NCI-H2081 treated with DMSO at 0.1 percent for 48 hours (cell line): Measurements from ENCODE around the gene ELK4.

ENCODE experiments used
- DNase-seq: peaks from one replicate; lab custom pipeline; 2025; lab: John Stamatoyannopoulos, UW

The ELK4 gene

GRCh38 chr1:205629751-205630150 lies 2.1 kb downstream of the ELK4 start:
- no peak for DNase-seq

DNA sequence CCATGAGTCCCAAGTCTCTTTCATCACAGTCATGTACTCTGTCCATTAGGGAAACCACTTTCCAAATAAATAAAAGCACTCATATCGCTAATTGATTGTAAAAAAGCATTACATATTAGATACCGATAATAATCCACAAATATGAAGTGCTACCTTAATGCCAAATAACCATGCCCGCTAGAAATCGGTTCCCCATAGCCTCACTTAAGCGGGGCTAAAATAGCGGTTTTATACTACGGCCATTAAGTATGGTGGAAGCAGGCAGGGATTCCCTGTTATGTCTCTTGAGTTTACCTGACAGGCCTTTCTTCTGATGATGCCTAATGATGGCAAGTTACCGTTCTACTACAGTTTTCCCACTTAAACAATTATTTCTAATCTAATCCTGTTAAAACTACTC lies 3.9 kb downstream of the ELK4 start:
- no peak for DNase-seq

- DNase-seq = no peak
These were observed 5.6 kb downstream of the ELK4 start for GRCh38 chr1:205626216-205626615.

GRCh38 chr1:205623646-205624045 lies 8.2 kb downstream of the ELK4 start:
- no peak for DNase-seq

- no peak for DNase-seq
These were observed 11.5 kb downstream of the ELK4 start for GRCh38 chr1:205620269-205620668.

- DNase-seq = no peak
These were observed 12.4 kb downstream of the ELK4 start for GRCh38 chr1:205619376-205619775.

DNA sequence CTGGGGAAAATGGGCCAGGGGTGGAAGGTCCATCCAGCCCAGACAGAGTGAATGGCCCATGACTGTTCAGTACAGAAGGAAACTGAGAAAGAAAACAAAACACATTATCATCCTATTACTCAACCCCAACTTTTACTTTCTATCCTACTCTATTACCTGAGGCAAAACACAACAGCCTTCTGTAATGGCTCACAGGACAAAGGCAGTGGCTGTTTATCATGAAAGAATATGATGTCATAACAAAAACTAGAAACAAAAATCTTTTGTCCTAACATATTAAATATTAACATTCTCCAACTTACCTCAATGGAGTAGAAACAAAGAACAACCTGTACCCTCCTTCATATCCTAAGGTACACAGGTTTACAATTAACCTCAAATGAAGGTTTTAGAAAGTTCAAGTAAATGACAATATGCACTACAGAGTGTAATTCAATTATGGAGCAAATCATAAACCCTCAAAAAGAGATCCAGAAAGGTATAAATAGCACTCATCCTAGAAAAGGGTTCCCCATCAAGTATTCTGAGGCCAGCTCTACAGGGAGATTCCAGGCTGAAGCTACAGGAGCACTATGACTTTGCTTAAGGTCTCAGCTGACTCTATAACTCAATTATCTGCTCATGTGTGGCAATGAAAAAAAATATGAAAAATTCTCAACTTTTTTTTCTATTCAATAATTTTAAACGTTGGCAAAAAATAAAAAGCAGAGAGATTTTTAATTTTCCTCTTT lies 15.1 kb downstream of the ELK4 start:
- no peak for DNase-seq

DNA sequence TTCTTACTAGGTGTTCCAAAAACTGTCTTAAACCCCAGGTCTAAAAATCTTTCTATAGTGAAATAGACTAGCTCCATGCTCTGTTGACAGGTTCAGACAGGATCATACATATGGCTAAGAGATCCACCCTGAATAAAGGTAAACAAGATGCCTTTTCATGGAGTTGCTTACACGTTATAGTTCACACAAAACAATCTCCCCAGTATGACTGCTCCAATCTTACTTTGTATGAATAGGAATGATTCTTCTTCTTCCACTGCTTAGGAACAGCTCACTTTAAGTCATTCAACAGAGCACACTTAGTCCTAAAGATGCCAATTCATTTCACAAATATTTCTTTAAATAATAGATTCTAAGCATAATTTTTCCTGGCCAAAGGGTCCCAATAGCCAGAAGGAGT lies 16.0 kb downstream of the ELK4 start:
- DNase-seq = no peak

GRCh38 chr1:205613854-205614412 lies 17.9 kb downstream of the ELK4 start:
- no peak for DNase-seq

- DNase-seq = no peak
These were observed 19.3 kb downstream of the ELK4 start for GRCh38 chr1:205612556-205612955.

DNA sequence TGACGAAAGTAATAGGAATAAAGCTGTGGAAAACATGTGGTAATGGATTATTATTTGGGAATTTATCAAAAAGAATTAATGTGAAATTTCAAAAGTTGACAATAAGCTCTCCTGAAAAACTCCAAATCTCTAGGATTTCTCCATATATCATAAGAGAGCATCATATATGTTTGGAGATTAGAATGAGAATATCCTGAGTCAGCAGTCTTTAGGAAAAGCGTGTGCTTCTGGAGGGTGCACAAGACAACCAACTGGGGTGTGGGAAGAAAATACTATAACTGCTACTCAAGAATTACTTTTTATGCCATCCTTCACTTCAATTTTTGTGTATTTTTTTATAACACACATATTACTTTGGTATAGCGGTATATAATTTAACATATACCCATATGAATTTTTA lies 19.7 kb downstream of the ELK4 start:
- no peak for DNase-seq

GRCh38 chr1:205610901-205611466 lies 20.8 kb downstream of the ELK4 start:
- DNase-seq = no peak

DNA sequence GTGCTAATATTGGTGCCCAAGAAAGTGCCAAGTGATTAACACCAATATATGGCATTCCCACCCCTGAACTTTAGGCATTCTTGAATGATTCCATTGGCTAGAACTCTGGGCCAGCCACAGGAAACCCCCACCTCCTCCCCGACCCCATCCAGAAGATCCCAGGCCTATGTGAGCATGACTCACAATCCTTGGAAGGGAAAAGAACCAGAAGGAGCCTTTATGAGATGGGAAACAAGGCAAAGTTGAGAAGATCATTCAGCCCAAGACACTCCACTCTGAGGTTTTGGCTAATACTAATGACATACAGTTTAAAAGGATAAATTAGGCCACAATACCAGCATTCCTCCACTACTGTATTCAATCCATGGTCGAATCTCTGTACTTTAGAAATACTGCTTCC lies 21.8 kb downstream of the ELK4 start:
- DNase-seq = no peak

DNA sequence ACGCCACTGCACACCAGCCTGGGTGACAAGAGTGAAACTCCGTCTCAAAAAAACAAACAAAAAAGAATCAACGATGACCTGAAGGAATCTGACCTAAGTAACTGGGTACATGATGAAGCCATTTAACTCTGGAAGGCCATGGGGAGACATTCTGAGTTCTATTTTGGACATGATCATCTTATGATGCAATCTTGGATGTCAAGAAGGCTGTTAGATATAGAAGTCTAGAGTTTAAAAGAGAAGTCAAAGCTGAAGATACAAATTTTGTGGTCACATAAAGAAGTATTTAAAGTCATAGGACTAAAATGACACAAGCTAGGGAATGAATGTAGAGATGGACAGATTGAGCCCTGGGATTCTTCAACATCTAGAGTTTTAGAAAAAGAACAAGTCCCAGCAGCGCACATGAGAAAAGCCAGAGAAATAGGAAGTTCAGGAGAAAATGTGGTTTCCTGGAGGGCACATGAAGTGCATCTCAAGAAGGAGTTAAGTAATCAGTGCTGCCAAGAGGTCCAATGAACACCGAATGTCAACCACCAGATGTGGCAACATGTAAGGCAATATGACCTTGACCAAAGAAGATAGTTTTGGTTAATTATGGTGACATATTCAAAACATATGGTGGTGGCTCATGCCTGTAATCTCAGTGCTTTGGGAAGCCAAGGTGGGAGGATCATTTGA lies 26.8 kb downstream of the ELK4 start:
- DNase-seq = no peak

DNA sequence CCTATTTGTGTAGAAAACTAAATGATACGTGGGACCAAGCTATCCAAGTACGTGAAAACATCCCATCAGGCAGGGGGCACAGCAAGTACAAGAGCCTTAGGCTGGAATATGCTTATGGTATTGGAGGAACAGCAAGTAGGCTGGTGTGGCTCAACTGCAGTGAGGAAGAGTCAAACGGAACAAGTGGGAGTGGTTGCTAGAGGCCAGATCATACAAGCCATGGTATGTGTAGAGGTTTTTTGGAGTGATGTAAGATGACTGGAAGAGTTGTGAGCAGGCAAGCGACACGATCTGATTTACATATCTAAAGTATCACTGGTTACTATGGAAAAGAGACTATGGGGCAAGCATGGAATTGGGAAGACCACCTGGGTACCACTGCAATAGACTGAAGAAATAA lies 27.8 kb downstream of the ELK4 start:
- no peak for DNase-seq

GRCh38 chr1:205601205-205601604 lies 30.6 kb downstream of the ELK4 start:
- DNase-seq = no peak

- DNase-seq = no peak
These were observed 31.7 kb downstream of the ELK4 start for GRCh38 chr1:205600085-205600484.

- no peak for DNase-seq
These were observed 32.2 kb downstream of the ELK4 start for GRCh38 chr1:205599669-205600042.

- no peak for DNase-seq
These were observed 32.8 kb downstream of the ELK4 start for GRCh38 chr1:205598841-205599668.

DNA sequence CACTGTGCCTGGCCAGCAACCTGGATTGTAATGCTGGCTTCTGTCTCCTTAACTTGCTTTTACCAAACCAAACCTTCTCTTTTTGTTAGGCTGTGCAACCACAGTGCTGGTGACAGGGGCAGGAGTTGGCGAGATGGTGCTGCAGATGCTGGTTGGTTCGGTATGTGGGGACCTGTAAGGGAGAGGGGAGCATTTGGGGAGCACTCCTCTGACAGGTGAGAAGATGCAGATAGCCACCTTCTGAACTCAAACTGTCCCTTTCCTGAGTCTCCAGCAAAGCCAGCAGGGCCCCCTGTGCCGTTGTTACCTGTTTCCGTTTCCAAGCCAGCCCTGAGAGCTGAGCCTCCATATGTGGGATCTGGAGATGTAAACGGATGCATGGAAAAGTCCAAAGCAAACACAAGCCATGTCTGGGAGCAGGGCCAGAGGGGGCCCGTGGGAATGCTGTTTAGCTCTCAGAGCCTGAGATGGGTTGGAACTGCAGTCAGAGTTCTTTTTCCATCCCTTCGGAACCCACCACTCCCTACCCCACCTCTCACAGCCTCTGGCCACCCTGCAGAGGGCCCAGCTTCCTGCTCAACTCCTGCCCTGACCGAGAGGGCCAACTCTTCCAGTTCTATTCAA lies 34.0 kb downstream of the ELK4 start:
- no peak for DNase-seq

DNA sequence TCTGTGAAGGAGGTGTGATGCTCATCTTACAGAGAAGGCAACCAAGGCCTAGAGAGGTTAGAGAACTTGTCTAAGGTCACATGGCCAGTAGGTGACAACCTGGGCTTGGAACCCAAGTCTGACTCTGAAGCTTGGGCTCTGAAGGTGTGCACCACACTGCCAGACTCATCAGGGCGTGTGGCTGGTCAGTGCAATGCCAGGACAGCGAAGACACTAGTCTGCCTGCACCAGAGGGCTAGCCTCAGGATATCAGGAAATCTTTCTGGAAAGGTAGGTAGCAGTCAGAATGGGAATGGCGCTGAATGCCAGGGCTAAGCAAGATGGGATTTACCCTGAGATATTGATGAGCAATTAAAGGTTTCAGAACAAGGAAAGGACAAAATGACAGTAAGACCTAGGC lies 34.9 kb downstream of the ELK4 start:
- no peak for DNase-seq

- no peak for DNase-seq
These were observed 36.0 kb downstream of the ELK4 start for GRCh38 chr1:205595861-205596260.
